Endothelial cell (in vitro differentiated cells): ENCODE results near the gene SIRT3. TPM values are rescaled to one million over a fixed set of nuclear protein-coding genes. Genes with fewer than 3 reads are reported as not detected.

Source experiments
- DNase-seq: peaks from one replicate; pipeline ENCODE4 v3.0.0; 2021; ENCODE audit warnings: low spot score
- H3K27ac Mint-ChIP-seq: one replicate; pipeline ENCODE4 v1.8.0; 2021; ENCODE audit warnings: mixed read lengths, inconsistent platforms; ENCODE audit not compliant: unreplicated experiment
- H3K27me3 Mint-ChIP-seq: one replicate; pipeline ENCODE4 v1.8.0; 2021; ENCODE audit warnings: mild to moderate bottlenecking, moderate library complexity, mixed read lengths, inconsistent platforms; ENCODE audit not compliant: unreplicated experiment
- H3K36me3 Mint-ChIP-seq: one replicate; pipeline ENCODE4 v1.8.0; 2021; ENCODE audit warnings: mild to moderate bottlenecking, low read depth, mixed read lengths, inconsistent platforms; ENCODE audit not compliant: unreplicated experiment
- H3K4me1 Mint-ChIP-seq: one replicate; pipeline ENCODE4 v1.8.0; 2021; ENCODE audit warnings: mild to moderate bottlenecking, mixed read lengths, inconsistent platforms; ENCODE audit not compliant: unreplicated experiment
- H3K4me3 Mint-ChIP-seq: one replicate; pipeline ENCODE4 v1.8.0; 2021; ENCODE audit warnings: mild to moderate bottlenecking, mixed read lengths, inconsistent platforms; ENCODE audit not compliant: unreplicated experiment
- H3K9me3 Mint-ChIP-seq: one replicate; pipeline ENCODE4 v1.8.0; 2021; ENCODE audit warnings: mixed read lengths, inconsistent platforms; ENCODE audit not compliant: unreplicated experiment
- total RNA-seq: library from RNA; stranded (reverse); fragmentation: NEBNext Ultra II Directional; extraction: Animal tissue kit (Norgen Biotek cat#: 25700); gene quantifications from one replicate; pipeline ENCODE4 v1.2.1, GENCODE V29; 2021; ENCODE audit not compliant: unreplicated experiment
- TF ChIP-seq, protein P1 (sequence below): fragments of 200-600 bp; sonication (generic); IDR thresholded peaks from one replicate; pipeline ENCODE4 v1.5.0; 2021; ENCODE audit warnings: antibody characterized with exemption; ENCODE audit not compliant: unreplicated experiment

SIRT3 gene
- total RNA-seq, 1 donor from 2014 or later, result 23.4 TPM

DNA sequence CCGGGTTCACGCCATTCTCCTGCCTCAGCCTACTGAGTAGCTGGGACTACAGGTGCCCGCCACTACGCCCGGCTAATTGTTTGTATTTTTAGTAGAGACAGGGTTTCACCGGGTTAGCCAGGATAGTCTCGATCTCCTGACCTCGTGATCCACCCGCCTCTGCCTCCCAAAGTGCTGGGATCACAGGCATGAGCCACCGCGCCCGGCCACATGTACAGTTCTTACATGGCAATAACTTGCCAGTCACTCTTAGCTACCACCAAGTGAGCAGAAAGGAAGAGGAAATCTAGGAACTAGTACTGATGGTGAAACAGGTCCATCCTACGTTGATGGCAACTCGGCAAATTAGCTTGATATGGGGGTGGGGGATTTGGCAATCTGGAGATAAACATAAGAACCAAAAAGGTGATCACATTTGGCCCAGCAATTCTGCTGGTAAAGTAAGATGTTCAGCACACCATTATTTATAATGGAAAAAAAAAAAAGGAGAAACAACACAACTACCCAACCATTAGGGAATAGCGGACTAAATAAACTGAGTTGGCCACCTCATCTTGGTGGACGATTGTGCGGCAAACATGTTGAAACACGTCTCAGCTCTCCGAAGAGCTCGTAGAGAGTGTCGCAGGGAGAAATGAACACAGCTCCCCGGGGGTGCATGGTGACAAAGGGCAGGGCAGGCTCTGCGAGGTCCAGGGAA lies 47.4 kb upstream of the SIRT3 start:
- DNase-seq, result no peak
- peaks cover 30% of the 10 kb centered on the region for H3K27me3 Mint-ChIP-seq
- no peaks in the 10 kb centered on the region for H3K4me1 Mint-ChIP-seq
- H3K27ac Mint-ChIP-seq, result peak overlapping the region; percentile 24
- TF ChIP-seq, protein P1, sequence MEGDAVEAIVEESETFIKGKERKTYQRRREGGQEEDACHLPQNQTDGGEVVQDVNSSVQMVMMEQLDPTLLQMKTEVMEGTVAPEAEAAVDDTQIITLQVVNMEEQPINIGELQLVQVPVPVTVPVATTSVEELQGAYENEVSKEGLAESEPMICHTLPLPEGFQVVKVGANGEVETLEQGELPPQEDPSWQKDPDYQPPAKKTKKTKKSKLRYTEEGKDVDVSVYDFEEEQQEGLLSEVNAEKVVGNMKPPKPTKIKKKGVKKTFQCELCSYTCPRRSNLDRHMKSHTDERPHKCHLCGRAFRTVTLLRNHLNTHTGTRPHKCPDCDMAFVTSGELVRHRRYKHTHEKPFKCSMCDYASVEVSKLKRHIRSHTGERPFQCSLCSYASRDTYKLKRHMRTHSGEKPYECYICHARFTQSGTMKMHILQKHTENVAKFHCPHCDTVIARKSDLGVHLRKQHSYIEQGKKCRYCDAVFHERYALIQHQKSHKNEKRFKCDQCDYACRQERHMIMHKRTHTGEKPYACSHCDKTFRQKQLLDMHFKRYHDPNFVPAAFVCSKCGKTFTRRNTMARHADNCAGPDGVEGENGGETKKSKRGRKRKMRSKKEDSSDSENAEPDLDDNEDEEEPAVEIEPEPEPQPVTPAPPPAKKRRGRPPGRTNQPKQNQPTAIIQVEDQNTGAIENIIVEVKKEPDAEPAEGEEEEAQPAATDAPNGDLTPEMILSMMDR, result no peak
- H3K4me3 Mint-ChIP-seq, result peak overlapping the region; percentile 84
- peaks cover 4% of the 10 kb centered on the region for H3K9me3 Mint-ChIP-seq
- H3K36me3 Mint-ChIP-seq, result peaks cover 5% of the 10 kb centered on the region

DNA sequence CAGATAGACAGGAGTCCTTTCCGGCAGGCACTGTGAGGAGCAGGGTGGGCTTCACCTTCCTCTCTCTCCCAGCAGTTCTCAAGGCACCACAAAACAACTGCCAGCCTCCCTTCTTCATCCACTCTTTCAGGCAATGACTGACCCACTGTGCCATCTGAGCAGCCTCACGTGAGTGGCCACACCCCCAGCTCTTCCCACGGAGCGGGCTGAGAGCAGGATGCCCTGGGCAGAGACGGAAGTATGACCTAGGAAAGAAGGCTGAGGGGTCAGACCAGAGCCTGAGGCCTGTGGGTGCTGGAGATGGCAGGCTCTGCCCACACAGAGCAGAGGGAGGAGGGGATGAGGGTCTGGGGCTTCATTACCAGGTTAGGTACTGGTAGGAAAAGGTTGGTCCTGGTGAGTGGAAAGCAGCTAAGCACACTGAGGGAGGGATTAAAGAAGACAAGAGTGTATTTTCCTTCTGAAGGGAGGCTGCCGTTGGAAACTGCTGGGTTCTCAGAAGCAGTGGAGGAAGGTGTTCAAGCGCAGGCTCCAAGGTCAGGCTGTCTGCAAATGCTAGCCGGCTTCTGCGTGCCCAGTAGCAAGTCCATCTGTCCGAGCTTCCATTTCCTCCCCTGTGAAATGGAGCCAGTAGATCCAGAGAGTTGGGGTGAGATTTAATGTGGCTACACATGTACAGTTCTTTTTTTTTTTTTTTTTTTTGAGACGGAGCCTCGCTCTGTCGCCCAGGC lies 46.7 kb upstream of the SIRT3 start:
- TF ChIP-seq, protein P1, result no peak
- Mint-ChIP-seq H3K4me1 (no peaks in the 10 kb centered on the region), H3K4me3 (no peak overlapping the region), H3K27ac (no peak overlapping the region), H3K36me3 (peaks cover 5% of the 10 kb centered on the region), H3K9me3 (peaks cover 4% of the 10 kb centered on the region), H3K27me3 (peaks cover 30% of the 10 kb centered on the region)
- DNase-seq, result no peak

DNA sequence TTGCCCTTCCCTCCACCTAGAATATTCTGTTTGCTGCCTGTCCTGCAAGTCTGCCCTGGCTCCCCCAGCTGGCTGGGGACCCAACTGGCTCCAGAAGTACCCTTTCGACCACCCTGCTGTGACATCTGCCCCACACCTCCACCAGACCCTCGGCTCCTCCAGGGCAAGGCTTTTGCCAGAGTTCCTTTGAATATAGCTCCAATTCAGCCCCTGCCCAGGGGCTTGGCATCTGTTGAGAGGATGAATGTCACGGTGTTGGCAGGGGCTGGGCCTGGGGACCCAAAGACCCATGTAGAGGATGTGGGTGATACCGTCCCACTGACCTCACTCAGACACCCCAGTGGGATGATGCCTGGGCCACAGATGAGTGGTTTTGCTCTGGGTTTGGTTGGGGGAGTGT lies 46.0 kb upstream of the SIRT3 start:
- TF ChIP-seq, protein P1, result no peak
- H3K9me3 Mint-ChIP-seq, result peaks cover 4% of the 10 kb centered on the region
- H3K4me3 Mint-ChIP-seq, result peak overlapping the region; percentile 42
- no peak for DNase-seq
- peaks cover 5% of the 10 kb centered on the region for H3K36me3 Mint-ChIP-seq
- peaks cover 28% of the 10 kb centered on the region for H3K27me3 Mint-ChIP-seq
- peak overlapping the region; percentile 74 for H3K27ac Mint-ChIP-seq
- no peaks in the 10 kb centered on the region for H3K4me1 Mint-ChIP-seq

DNA sequence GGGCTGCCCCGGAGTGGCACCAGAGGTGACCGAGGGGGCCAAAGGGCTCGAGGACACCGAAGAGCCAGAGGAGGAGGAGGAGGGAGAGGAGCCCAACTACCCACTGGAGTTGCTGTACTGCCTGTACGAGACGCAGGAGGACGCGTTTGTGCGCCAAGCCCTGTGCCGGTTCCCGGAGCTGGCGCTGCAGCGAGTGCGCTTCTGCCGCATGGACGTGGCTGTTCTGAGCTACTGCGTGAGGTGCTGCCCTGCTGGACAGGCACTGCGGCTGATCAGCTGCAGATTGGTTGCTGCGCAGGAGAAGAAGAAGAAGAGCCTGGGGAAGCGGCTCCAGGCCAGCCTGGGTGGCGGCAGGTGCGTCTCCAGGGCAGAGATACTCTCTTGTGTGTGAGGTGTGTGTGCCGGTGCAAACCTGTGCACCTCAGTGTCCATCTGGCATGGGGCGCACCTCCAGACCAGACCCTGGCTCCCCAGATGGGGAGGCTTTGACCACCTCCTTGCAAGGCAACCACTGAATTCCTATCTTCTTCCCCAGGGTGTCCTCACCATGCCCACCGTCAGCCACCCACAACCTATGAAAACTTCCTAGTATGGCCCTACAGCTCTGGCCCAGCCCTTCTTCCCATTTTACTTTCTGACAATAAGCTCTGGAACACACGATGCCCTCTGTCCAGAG lies 45.5 kb upstream of the SIRT3 start:
- peaks cover 23% of the 10 kb centered on the region for H3K27me3 Mint-ChIP-seq
- TF ChIP-seq, protein P1, result no peak
- H3K9me3 Mint-ChIP-seq, result peaks cover 4% of the 10 kb centered on the region
- peak overlapping the region; percentile 74 for H3K27ac Mint-ChIP-seq
- peaks cover 5% of the 10 kb centered on the region for H3K36me3 Mint-ChIP-seq
- DNase-seq, result no peak
- H3K4me1 Mint-ChIP-seq, result no peaks in the 10 kb centered on the region
- H3K4me3 Mint-ChIP-seq, result peak overlapping the region; percentile 42
